Lung (tissue), 12 donors: Measurements from ENCODE around the gene PNMA5. TPM values are rescaled to one million over a fixed set of nuclear protein-coding genes. Genes with fewer than 3 reads are reported as not detected.

Source experiments
- ATAC-seq: fragments of 200-7000 bp; cut with Tn5 transposase; one replicate; pipeline ENCODE4 v1.9.1; 2020; ENCODE audit warnings: moderate number of reproducible peaks; ENCODE audit not compliant: insufficient read depth, low FRiP score
- DNase-seq, 3 donors: peaks; one replicate each; pipeline ENCODE4 v3.0.0-alpha.2; 2013 to 2017
- H3K27ac ChIP-seq, 2 donors: one replicate each; pipeline ENCODE4 v1.5.1; 2013; ENCODE audit warnings: mild to moderate bottlenecking in 2 of 2, moderate library complexity in 2 of 2, control low read depth in 1 of 2, inconsistent platforms in 1 of 2, low read depth in 1 of 2, low read length in 1 of 2
- H3K27me3 ChIP-seq, 3 donors: one replicate each; pipeline ENCODE4 v1.5.1; 2013; ENCODE audit warnings: low read length in 2 of 3; ENCODE audit not compliant: control insufficient read depth in 3 of 3, insufficient read depth in 3 of 3
- H3K36me3 ChIP-seq, 4 donors: one replicate each; pipeline ENCODE4 v1.5.1; 2013; ENCODE audit warnings: low read length in 4 of 4, mild to moderate bottlenecking in 1 of 4, moderate library complexity in 1 of 4; ENCODE audit not compliant: control insufficient read depth in 4 of 4, insufficient read depth in 4 of 4
- H3K4me1 ChIP-seq, 5 donors: one replicate each; pipeline ENCODE4 v1.5.1; 2013; ENCODE audit warnings: low read length in 5 of 5, mild to moderate bottlenecking in 2 of 5, moderate library complexity in 1 of 5; ENCODE audit not compliant: control insufficient read depth in 5 of 5, insufficient read depth in 5 of 5
- H3K4me3 ChIP-seq: one replicate; pipeline ENCODE4 v1.5.1; 2013; ENCODE audit warnings: mild to moderate bottlenecking, control low read depth, moderate library complexity
- H3K9ac ChIP-seq, 2 donors: one replicate each; pipeline ENCODE4 v1.5.1; 2013; ENCODE audit warnings: low read length in 2 of 2, control low read depth in 1 of 2; ENCODE audit not compliant: insufficient read depth in 1 of 2
- H3K9me3 ChIP-seq, 4 donors: one replicate each; pipeline ENCODE4 v1.5.1; 2013; ENCODE audit warnings: low read length in 3 of 4, mild to moderate bottlenecking in 1 of 4, moderate library complexity in 1 of 4; ENCODE audit not compliant: control insufficient read depth in 4 of 4, insufficient read depth in 3 of 4
- WGBS, 2 donors: extraction: QIAGEN DNeasy Blood & Tissue Kit; methylation state at CpG; one replicate each; pipeline ENCODE4 v1.1.7; 2013; 5-methylcytosine and 5-hydroxymethylcytosine counted together
- polyA plus RNA-seq, 2 donors: library from polyadenylated mRNA; stranded (reverse); fragments of 200-250 nt; gene quantifications; one replicate each; pipeline ENCODE4 v1.2.1, GENCODE V29; 2013
- total RNA-seq, 2 donors: library from RNA; depleted of rRNA in 1 of 2; stranded (reverse); fragments of >200 nt in 1 of 2; gene quantifications; one replicate each; pipeline ENCODE4 v1.2.1, GENCODE V29; 2014 to 2021
- TF ChIP-seq, protein P1 (sequence below): IDR thresholded peaks from 2 replicates; pipeline ENCODE4 v1.5.1; 2012; ENCODE audit warnings: mild to moderate bottlenecking; ENCODE audit errors: control extremely low read depth, extremely low read depth
- donor health status: control.
- donor health status: control.
- donor health status: Bipolar disorder and iron deficiency.
- donor health status: healthy.
- donor health status: DM: yes; HTN: yes; CAD: no.

Gene PNMA5
- total and polyA plus RNA-seq, 4 donors: 0.03 to 0.04 TPM; not detected in 2

DNA sequence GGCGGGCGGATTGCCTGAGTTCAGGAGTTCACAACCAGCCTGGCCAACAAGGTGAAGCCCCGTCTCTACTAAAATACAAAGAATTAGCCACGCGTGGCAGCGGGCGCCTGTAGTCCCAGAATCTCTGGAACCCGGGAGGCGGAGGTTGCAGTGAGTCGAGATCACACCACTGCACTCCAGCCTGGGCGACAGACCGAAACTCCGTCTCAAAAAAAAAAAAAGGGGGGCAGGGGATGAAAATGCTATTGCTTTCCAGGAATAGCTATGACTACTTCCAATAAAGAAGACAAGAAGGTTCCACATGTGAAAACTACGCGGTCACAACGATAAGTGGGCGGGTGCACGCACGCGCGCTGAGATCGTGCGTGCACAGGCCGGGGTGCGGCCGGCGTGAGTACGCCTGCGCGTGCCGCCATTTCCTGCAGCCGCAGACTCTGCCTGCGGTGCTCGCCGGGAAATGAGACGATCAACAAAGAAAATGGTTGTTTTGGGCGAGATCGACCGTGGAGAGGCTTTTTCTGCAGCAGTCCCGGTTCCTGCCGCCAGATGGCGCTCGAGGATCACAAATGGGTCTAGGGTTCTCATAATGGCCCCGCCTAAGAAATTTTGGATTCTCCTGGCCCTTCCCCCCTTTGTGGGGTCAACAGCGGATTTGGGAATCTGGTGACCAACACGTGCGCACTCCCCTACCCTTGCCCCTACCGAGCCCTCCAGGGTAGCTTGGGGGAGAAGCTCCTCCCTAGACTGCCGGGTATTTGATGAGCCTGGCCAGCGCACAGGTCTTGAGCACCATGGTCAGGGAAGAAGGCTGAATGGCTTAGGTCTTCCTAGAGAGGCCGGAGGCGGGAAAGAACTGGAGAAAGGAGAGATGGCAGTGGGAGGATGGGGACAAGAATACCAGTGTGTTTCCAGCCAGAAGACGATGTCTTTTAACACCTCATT, 35.1 kb downstream of the PNMA5 start:
- H3K9me3 ChIP-seq: peaks cover 0 to 3% (median 0%) of the 10 kb centered on the region in 4 donors
- no peaks in the 10 kb centered on the region for H3K27me3 ChIP-seq
- H3K9ac ChIP-seq: no peak overlapping the region
- TF ChIP-seq, protein P1, sequence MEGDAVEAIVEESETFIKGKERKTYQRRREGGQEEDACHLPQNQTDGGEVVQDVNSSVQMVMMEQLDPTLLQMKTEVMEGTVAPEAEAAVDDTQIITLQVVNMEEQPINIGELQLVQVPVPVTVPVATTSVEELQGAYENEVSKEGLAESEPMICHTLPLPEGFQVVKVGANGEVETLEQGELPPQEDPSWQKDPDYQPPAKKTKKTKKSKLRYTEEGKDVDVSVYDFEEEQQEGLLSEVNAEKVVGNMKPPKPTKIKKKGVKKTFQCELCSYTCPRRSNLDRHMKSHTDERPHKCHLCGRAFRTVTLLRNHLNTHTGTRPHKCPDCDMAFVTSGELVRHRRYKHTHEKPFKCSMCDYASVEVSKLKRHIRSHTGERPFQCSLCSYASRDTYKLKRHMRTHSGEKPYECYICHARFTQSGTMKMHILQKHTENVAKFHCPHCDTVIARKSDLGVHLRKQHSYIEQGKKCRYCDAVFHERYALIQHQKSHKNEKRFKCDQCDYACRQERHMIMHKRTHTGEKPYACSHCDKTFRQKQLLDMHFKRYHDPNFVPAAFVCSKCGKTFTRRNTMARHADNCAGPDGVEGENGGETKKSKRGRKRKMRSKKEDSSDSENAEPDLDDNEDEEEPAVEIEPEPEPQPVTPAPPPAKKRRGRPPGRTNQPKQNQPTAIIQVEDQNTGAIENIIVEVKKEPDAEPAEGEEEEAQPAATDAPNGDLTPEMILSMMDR: peak; percentile 86
- WGBS, 2 donors: 20 to 32% methylated on average over 47 to 53 of the region's 53 CpGs
- H3K27ac ChIP-seq: peak overlapping the region; percentile 37 to 66
- H3K4me1 ChIP-seq: no peaks in the 10 kb centered on the region
- no peaks in the 10 kb centered on the region for H3K36me3 ChIP-seq
- H3K4me3 ChIP-seq: no peak overlapping the region
- DNase-seq (peak; percentile 93 to 95 (median 94)), ATAC-seq (peak; percentile 89)

DNA sequence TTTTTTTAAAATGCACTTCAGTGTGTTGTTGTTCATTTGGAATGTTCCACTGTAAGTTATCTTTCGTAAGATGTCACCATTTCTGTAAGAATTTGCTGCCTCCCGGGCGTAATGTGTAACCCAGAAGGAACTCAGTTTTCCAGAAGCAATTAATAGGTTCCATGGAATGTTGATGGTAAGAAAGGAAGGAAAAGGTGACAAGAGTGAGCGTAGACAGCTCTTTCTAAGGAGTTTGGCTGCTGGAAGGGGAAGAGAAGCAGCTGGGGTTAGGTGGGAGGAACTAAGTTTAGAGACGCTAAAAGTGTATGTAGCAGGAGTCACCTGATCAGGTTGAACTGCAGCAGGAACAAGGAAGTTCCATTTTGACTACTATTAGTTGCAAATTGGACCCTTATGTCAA, 35.9 kb downstream of the PNMA5 start:
- no peak overlapping the region for H3K27ac ChIP-seq
- H3K9ac ChIP-seq: no peak overlapping the region
- no peaks in the 10 kb centered on the region for H3K27me3 ChIP-seq
- no peak overlapping the region for H3K4me3 ChIP-seq
- 51 to 73% methylated on average over 5 of the region's 5 CpGs for WGBS, 2 donors
- TF ChIP-seq, protein P1: no peak
- H3K36me3 ChIP-seq: no peaks in the 10 kb centered on the region
- no peaks in the 10 kb centered on the region for H3K4me1 ChIP-seq
- no peak for ATAC-seq
- peak in 1 of 3 donors; percentile 1 for DNase-seq
- H3K9me3 ChIP-seq: peaks cover 0 to 2% (median 0%) of the 10 kb centered on the region in 4 donors

DNA sequence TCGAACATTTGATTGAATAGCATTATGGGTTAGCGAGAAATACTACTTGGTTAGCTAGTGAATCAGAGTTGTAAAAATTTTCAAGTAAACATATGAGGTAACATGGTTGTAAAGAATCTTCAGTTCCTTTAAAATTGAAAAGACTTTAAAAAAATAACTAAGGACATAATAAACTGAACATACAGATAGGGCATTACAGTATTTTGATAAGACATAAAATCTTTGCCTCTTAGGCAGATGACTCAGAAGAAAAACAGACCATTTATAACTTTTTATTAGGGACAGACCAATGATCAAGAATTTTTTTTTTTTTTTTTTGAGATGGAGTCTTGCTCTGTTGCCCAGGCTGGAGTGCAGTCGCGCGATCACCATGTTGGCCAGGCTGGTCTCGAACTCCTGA, 43.1 kb downstream of the PNMA5 start:
- Histone ChIP-seq H3K36me3 (peaks cover 0 to 3% (median 1%) of the 10 kb centered on the region in 4 donors), H3K27ac (no peak overlapping the region), H3K4me3 (no peak overlapping the region), H3K9me3 (peaks cover 0 to 3% (median 0%) of the 10 kb centered on the region in 4 donors), H3K9ac (no peak overlapping the region), H3K27me3 (peaks cover 0 to 4% (median 0%) of the 10 kb centered on the region in 3 donors), H3K4me1 (no peaks in the 10 kb centered on the region)
- no peak for ATAC-seq
- 92 to 93% methylated on average over 6 of the region's 6 CpGs for WGBS, 2 donors
- TF ChIP-seq, protein P1: no peak
- no peak for DNase-seq
